GM10266 (cell line): ENCODE data around the gene CPLX3.

Experiments used
- DNase-seq: peaks from one replicate; pipeline ENCODE4 v3.0.0; 2012; ENCODE audit errors: extremely low spot score
- CTCF ChIP-seq: IDR thresholded peaks from 2 replicates; pipeline ENCODE4 v1.5.1; 2012; ENCODE audit warnings: mild to moderate bottlenecking, low read depth; ENCODE audit not compliant: control insufficient read depth, insufficient read depth; ENCODE audit errors: missing control alignments

Gene CPLX3

GRCh38 chr15:74794970-74795349 is 31.5 kb upstream of the CPLX3 start:
- no peak for DNase-seq
- TF ChIP-seq CTCF: no peak

GRCh38 chr15:74795966-74796625 is 30.3 kb upstream of the CPLX3 start:
- DNase-seq: no peak
- TF ChIP-seq CTCF: no peak

- peak; percentile 56 for TF ChIP-seq CTCF
- peak; percentile 66 for DNase-seq
Measured at GRCh38 chr15:74798388-74799254, 27.8 kb upstream of the CPLX3 start.

GRCh38 chr15:74799255-74799855 is 27.1 kb upstream of the CPLX3 start:
- TF ChIP-seq CTCF: peak; percentile 54
- DNase-seq: no peak

- TF ChIP-seq CTCF: peak; percentile 99
- peak; percentile 95 for DNase-seq
Measured at GRCh38 chr15:74799856-74800558, 26.4 kb upstream of the CPLX3 start.

GRCh38 chr15:74800559-74801094 is 25.8 kb upstream of the CPLX3 start:
- DNase-seq: no peak
- no peak for TF ChIP-seq CTCF
